Measurements from ENCODE around the gene ELOVL2.
"Not testable (repeated sequence)": the region's sequence is repeated elsewhere in the genome, so short reads cannot be mapped to it uniquely, and the experiment has no call there.

Gene ELOVL2

GRCh38 chr6:11025921-11026635 lies 18.0 kb downstream of the ELOVL2 start:
- DNase-seq (ENCODE audit: extremely low spot score, insufficient read length, low read depth) = no peak

DNA sequence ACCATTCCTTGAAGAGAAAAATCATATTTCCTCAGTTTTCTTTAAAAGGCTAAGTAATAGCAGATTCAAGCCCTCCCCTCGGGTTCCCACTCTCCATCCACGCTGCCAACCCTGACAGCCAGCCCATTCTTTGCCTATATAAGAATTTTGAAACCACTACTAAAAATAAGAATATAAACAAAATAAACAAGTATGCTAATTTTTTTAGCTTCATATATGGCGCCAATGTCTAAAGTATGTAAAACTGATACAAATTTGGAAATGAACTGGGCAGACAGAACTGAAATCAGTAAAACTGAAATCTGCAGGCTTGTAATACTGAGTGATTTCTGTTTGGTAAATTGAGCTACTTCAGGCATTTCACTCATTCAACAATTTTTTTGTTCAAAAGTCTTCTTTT lies 19.0 kb downstream of the ELOVL2 start:
- FAIRE-seq = no peak
- no peak for DNase-seq (ENCODE audit: extremely low spot score, insufficient read length, low read depth)

More at GRCh38 chr6:11025921-11026635, 18.0 kb downstream of the ELOVL2 start:
- FAIRE-seq = peak; percentile 70

GRCh38 chr6:11023032-11023431 lies 21.1 kb downstream of the ELOVL2 start:
- FAIRE-seq = no peak
- no peak for DNase-seq (ENCODE audit: extremely low spot score, insufficient read length, low read depth)

DNA sequence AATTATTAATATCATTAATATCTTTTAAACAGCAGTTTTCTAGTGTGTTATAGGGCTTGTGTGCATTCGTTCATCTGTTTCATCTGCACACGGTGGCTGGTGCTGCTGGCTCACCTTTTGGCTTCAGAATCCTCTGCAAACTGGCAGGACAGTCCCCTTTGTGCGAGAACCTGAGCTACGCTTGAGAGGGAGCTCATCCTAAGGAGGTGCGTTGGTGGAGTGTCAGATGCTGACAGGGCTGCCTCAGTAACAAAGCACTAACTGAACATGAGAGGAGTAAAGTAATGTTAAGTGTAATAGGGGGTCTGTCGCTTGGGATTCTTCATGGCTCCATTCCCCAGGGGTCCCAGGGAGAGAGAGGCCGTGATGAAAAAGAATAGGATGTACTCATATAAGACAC lies 22.4 kb downstream of the ELOVL2 start:
- DNase-seq (ENCODE audit: extremely low spot score, insufficient read length, low read depth) (no peak), FAIRE-seq (no peak)

DNA sequence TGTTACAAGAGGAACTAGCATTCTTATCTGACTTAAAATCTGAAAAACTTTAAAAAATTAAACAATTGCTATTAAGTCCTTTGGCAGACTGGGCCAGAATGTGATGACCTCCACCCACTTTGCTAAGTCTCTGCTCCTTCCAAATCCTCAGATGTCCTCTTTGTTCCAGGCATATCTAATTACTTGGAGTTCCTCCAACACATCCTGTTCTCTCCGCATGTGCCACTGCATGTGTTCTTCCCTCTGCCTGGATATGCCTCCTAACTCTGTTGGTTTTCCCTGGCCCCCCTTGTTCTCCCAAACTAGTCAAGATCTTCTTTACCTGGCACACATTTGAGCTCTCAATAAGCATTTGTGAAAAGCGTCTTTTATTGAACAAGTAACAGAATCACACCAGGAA lies 23.1 kb downstream of the ELOVL2 start:
- no peak for FAIRE-seq
- DNase-seq (ENCODE audit: extremely low spot score, insufficient read length, low read depth) = no peak

DNA sequence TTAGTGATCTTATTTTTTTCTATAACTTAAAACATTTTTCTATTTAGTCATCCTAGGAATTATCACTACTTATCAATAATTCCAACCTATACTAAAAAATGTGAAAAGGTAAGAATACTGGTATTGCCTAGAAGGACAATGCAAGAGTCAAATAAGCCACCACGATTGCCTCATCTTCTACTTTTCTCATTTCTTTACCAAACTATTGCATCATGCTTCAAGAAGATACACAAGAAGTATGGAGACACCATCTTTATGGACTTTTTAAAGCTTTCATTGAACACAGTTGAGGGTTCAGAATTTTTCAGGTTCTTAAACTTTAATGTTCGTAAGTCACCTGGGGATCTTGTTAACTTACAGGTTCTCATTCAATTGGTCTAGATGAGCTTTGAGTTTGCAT lies 25.9 kb downstream of the ELOVL2 start:
- no peak for FAIRE-seq
- DNase-seq (ENCODE audit: extremely low spot score, insufficient read length, low read depth) = no peak

- FAIRE-seq (no peak), DNase-seq (ENCODE audit: extremely low spot score, insufficient read length, low read depth) (no peak)
These were observed 27.0 kb downstream of the ELOVL2 start for GRCh38 chr6:11017090-11017489.

DNA sequence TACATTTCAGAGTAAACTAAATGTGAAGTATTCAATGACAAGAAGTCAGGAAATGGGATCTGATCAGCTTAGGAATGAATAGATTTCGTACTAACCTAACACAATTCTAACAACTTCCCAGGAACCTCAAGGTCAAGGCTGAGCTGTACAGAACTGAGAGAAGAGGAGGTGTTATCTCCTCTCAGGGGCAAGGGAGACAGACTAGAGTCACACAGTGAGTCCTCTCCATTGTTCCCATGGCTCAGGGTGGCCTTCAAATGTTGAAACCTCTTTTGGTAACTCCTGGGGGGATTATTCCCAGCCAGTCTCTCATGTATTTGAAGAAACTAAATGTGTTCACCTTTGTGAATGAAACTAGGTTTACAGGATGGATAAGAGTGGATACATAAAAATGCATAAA lies 27.7 kb downstream of the ELOVL2 start:
- DNase-seq (ENCODE audit: extremely low spot score, insufficient read length, low read depth) (no peak), FAIRE-seq (no peak)

- FAIRE-seq = no peak
These were observed 29.0 kb downstream of the ELOVL2 start for GRCh38 chr6:11015102-11015501.

DNA sequence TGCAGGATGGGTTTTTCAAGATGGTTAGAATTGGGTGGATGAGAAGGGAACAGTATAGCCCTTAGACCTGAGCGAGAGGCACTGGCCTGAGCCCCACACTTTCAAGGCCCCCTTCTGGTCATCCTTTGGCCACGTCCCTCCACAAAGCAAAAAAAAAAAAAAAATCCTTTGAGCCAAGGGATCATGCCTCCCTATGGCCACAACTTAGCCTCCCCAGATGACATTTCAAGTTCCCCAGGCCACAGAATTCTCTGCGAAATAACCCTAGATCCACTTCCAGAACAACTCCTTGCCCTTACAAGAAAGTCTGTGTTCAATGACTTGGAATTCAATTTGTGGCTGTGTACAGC lies 30.4 kb downstream of the ELOVL2 start:
- DNase-seq (ENCODE audit: extremely low spot score, insufficient read length, low read depth) (no peak), FAIRE-seq (no peak)

More at GRCh38 chr6:11015102-11015501, 29.0 kb downstream of the ELOVL2 start:
- no peak for DNase-seq (ENCODE audit: extremely low spot score, insufficient read length, low read depth)

GRCh38 chr6:11012976-11013720 lies 31.0 kb downstream of the ELOVL2 start:
- DNase-seq (ENCODE audit: extremely low spot score, insufficient read length, low read depth) = no peak
- FAIRE-seq = no peak

DNA sequence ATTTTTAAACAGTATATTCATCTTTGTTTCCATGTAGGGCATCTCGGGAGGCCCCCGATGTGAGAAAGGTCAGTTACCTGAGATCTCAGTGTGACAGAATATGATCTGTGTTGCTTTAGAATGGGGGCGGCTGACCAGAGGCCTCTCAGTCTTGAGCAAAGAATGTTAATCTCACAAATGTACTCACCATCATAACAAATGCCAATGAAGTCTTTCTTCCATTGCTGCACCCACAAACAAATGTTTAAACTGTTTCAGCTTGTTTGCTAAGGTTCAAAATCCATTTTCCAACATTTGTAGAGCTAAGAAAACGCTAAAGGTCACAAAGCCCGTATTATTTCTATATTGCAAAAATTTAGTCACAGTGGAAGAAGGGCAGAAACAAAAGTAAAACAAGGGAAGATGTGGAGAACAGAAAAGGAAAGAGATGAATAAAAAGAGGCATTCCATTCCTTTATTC lies 31.8 kb downstream of the ELOVL2 start:
- DNase-seq (ENCODE audit: extremely low spot score, insufficient read length, low read depth) (no peak), FAIRE-seq (no peak)

GRCh38 chr6:11011787-11012234 lies 32.3 kb downstream of the ELOVL2 start:
- DNase-seq (ENCODE audit: extremely low spot score, insufficient read length, low read depth) (no peak), FAIRE-seq (no peak)

DNA sequence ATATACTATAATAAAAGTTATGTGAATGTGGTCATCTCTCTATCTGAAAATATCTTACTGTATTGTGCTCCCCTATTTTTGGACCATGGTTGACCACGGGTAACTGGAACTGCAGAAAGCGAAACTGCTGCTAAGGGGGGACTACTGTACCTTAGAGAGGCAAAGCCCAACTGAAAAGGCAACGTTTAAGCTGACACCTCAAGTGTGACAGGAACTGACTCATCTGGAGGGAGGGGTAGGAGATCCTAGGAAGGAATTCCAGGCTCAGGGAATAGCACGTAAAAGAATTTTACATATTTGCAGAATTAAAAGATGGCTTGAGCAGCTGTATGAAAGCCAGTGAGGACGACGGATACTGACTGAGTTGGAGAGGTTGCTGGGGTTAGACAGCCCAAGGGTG lies 34.8 kb downstream of the ELOVL2 start:
- FAIRE-seq (peak; percentile 24), DNase-seq (ENCODE audit: extremely low spot score, insufficient read length, low read depth) (no peak)

DNA sequence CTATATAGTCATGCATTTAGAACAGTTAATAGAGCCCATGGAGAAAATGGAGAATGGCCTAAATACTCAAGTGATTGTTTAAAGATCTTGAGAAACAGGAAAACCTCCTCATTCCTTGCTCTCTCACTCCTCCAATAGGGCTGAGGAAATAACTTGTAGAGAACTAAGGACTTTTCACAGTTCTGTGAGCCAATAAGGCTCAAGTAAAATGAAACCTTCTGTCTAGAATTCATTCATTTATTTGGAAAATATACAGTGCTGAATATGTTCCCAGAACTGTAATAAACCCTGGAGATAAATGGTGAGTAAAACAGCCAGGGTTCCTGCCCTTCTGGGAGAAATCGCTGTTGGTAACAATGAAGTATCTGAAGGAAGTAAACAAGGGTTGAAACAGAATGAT lies 35.3 kb downstream of the ELOVL2 start:
- DNase-seq (ENCODE audit: extremely low spot score, insufficient read length, low read depth) (no peak), FAIRE-seq (no peak)

DNA sequence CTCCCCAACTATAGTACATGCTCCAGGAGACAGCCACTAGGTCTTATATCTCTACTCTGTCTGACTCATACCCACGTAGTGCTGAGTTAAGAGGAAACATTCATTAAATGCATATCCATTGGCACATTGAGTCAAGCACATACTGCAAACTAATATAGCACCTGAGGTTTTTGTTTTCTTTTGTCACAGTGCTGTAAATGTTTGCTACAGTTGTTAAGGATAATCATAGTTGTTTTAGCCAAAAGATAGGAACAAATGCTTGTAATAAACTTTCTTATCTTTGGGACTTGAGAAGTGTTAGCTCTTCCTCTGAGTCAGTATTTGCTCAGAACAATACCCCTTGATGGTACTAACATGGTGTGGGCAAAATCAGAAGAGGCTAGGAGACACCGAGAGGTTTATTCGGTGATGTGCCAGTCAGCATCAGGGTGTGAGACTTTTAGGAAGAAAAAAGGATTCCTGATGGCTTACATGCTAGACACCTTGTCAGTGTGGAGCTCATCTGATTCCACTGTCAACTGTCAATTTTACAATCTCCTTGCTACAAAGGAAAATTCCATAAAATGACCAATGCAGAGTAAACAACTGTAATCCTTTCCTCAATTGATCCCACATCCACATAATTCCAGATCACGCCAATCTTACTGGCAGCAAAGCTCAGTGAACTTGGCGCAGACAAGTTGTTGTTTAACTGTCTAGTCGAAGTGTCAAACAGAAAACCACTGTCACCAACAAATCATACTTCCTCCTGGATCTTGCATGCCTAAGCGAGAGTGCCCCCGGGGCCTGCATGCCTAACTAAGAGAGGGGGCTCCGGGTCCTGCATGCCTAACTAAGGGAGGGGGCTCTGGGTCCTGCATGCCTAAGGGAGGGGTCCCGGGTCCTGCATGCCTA lies 36.1 kb downstream of the ELOVL2 start:
- DNase-seq (ENCODE audit: extremely low spot score, insufficient read length, low read depth) = no peak
- no peak for FAIRE-seq

DNA sequence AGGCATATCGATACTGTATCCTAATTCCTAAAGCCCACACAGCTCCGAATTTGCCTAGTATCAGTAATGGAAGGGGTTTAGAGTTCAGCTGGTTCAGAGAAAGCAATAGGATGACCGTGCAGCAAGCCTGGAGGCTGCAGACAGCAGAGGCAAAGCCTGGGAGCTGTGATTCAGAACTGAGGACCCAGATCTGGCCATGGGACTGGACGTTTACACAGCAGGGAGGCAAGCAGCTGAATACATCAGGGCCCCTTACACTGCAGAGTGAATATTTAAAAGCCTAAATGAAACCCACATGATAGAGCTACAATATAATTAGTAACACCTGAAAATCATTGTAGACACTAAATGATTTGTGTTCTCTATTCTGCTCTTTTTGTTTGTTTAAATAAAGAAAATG lies 38.0 kb downstream of the ELOVL2 start:
- no peak for DNase-seq (ENCODE audit: extremely low spot score, insufficient read length, low read depth)
- FAIRE-seq = no peak

GRCh38 chr6:11003297-11003696 lies 40.8 kb downstream of the ELOVL2 start:
- FAIRE-seq = not testable (repeated sequence)

DNA sequence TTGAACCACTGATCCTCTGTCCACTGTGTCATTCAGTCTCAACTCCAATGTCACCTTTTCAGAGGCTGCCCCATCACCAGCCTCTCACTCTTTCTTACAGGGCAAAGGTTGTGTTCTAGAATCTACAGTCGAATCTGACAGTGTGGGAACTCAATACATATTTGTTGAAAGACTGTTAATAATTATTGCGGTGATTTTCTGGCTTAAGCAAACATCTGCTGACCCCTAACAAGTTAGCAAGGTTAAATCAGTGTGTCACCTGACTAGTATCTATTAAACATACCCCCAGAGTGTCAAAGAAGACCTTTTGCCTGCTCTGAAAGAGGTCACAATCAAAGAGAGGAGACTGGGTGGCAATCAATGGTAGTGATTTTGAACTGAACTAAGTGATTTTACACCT lies 41.9 kb downstream of the ELOVL2 start:
- FAIRE-seq = no peak

More at GRCh38 chr6:11003297-11003696, 40.8 kb downstream of the ELOVL2 start:
- not testable (repeated sequence) for DNase-seq (ENCODE audit: extremely low spot score, insufficient read length, low read depth)

DNA sequence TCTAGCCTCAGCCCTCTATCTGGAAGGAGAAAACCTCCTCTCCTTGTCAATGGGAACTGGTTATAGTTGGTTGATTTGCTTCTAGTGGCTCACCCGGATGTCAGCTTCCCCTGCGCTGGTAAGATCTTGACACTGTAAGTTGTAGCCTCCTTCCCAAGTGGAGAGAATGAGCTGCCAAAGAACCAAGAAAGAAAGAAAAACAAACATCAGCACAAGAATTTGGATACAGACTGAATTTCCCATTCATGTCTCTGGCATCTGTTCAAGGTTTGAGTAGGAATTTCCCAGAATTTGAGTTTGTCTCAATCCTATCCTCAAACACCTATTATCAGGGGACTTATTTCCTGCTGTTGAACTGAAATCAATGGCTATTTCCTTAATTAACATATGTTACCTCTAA lies 44.1 kb downstream of the ELOVL2 start:
- DNase-seq (ENCODE audit: extremely low spot score, insufficient read length, low read depth) (no peak), FAIRE-seq (no peak)

More for the DNA sequence above, 41.9 kb downstream of the ELOVL2 start:
- no peak for DNase-seq (ENCODE audit: extremely low spot score, insufficient read length, low read depth)

All from GM18507 (cell line).